NCI-H2171 treated with DMSO at 0.1 percent for 48 hours (cell line): ENCODE results near the gene LMBR1.
"Not testable (repeated sequence)": the region's sequence is repeated elsewhere in the genome, so short reads cannot be mapped to it uniquely, and the experiment has no call there.

Experiments
- DNase-seq: peaks from one replicate; lab custom pipeline; 2025; lab: John Stamatoyannopoulos, UW

The LMBR1 gene, protein sequence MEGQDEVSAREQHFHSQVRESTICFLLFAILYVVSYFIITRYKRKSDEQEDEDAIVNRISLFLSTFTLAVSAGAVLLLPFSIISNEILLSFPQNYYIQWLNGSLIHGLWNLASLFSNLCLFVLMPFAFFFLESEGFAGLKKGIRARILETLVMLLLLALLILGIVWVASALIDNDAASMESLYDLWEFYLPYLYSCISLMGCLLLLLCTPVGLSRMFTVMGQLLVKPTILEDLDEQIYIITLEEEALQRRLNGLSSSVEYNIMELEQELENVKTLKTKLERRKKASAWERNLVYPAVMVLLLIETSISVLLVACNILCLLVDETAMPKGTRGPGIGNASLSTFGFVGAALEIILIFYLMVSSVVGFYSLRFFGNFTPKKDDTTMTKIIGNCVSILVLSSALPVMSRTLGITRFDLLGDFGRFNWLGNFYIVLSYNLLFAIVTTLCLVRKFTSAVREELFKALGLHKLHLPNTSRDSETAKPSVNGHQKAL

DNA sequence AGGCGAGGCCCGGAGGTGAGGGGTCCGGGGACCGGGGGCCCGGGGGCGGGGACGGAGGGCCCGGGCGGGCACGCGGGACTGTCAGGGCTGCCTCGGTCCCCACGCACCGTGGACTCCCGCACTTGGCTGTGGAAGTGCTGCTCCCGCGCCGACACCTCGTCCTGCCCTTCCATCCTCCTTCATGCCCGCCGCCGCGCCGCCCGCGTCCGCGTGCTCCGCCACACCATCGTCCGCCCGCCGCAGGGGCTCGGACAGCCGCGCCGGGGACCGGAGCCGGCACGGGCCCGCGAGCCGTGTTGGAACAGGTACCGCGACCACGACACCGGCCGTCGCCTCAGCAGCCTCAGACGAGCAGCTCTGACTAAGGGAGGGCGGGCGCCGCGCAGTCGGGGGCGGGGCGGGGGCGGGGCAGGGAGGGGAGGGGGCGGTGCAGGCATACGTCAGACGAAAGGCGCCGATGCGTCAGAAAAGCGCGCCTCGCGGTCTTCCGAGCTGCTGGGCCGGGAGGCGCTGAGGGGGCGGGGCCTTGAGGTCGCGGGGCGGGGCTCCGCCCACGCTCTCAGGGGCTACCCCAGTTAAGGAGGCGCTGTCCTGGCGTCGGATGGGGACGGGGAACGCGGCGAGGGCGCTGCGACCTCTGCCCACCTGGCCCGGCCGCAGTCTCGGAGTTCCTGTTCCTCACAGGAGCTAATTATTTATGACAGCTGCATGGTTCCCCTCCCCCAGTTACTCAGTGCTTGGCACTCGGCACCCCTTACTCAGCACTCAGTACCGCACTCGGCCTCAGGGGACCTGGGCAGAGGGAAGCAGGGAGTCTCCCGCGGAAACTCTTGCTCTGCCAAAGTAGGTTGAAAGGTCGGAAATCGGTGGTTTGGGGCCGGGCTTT is at the start of gene LMBR1:
TSS of gene LMBR1 (minus strand) at position 363 of the 886 bp plus-strand sequence. CDS start at position 173, 190 bp downstream.
- DNase-seq = peak; percentile 93

DNA sequence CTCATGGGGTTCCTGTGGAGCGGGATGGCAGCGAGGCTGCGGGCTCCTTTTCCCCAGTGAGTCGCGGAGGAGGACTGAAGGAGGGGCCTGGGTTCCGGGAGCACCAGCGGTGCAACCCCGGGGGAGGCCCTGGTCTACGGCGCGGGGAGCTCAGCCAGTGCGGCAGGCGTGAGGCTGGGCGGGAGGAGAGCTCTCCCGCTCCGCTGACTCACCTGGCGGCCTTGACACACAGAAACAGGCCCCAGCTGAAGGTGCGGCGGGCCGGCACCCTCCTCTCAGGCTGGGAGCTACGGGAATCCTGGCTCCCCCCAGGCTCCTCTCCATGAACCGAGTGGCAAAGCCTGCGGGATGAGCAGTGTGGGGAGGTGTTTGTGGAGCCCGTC is 49.7 kb upstream of the LMBR1 start:
- DNase-seq = no peak

DNA sequence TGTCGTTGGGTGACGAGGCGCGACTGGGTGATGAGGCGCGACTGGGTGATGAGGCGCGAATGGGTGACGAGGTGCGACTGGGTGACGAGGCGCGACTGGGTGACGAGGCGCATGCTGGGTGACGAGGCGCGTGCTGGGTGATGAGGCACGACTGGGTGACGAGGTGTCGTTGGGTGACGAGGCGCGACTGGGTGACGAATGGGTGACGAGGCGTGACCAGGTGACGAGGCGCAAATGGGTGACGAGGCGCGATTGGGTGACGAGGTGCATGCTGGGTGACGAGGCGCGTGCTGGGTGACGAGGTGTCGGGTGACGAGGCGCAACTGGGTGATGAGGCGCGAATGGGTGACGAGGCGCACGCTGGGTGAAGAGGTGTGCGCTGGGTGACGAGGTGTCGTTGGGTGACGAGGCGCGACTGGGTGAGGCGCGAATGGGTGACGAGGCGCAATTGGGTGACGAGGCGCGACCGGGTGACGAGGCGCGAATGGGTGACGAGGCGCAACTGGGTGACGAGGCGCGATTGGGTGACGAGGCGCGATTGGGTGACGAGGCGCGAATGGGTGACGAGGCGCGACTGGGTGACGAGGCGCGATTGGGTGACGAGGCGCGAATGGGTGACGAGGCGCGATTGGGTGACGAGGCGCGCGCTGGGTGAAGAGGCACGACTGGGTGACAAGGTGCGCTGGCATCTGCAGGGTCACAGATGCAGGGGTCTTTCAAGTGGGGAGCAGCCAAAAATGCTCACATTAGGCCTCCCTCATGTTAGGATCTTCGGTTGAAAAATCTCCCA is 48.6 kb upstream of the LMBR1 start:
- DNase-seq = no peak

GRCh38 chr7:156940421-156941122 is 47.6 kb upstream of the LMBR1 start:
- DNase-seq = no peak

DNA sequence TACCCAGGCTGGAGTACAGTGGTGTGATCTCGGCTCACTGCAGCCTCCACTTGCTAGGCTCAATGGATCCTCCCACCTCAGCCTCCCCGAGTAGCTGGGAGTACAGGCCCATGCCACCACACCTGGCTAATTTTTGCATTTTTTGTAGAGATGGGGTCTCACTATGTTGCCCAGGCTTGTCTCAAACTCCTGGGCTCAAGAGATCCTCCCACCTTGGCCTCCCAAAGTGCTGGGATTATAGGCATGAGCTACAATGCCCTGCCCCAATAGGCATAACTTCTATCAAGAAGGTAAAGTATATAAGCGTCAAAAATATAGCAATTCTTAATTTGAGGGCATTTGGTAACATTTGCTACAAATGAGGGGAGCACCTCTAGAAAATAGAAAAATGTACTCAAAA is 43.8 kb upstream of the LMBR1 start:
- not testable (repeated sequence) for DNase-seq

DNA sequence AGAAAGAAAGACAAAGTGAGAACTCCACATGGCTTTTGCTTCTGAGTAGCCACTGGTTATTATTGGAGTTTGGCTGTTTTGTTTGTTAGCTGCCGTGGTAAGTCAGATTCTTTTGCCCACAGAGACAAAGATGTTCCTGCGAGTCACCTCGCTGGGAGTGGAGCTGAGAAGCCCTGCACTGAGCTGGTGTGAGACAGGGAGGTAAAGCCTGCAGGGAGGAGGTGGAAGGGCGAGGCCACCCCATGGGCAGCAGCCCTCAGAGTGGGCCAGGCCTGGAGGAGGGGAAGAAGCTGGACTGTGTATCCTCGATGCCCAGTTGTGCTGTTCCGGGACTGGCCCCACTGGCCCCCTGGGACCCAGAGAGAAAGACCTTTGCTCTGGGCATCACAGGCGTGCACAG is 42.3 kb upstream of the LMBR1 start:
- DNase-seq = no peak

DNA sequence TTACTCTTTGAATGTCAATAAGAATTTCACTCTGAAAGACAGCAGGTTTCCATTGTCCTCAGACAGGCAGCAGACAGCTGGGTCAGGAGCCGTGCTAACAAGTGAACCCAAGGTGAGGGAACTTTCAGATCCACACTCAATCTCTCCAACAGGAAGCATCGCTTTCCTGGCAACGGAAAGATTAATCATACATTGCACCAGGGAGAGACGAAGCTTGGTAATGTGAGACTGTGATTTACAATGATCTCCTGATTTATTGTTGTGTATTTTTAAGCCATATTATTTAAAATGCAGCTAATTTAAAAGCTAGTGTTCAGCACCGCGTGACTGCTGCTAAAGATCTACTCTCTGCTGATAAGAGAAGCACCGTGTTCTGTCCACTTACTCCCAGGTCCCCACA is 39.0 kb upstream of the LMBR1 start:
- DNase-seq = no peak

GRCh38 chr7:156929789-156930539 is 37.0 kb upstream of the LMBR1 start:
- DNase-seq = no peak

- no peak for DNase-seq
These were observed 35.4 kb upstream of the LMBR1 start for GRCh38 chr7:156928406-156928747.

- no peak for DNase-seq
These were observed 34.8 kb upstream of the LMBR1 start for GRCh38 chr7:156927571-156928405.

GRCh38 chr7:156925821-156926220 is 32.8 kb upstream of the LMBR1 start:
- DNase-seq = not testable (repeated sequence)

GRCh38 chr7:156922304-156922703 is 29.3 kb upstream of the LMBR1 start:
- DNase-seq = not testable (repeated sequence)

GRCh38 chr7:156920487-156921373 is 27.7 kb upstream of the LMBR1 start:
- DNase-seq = not testable (repeated sequence)

DNA sequence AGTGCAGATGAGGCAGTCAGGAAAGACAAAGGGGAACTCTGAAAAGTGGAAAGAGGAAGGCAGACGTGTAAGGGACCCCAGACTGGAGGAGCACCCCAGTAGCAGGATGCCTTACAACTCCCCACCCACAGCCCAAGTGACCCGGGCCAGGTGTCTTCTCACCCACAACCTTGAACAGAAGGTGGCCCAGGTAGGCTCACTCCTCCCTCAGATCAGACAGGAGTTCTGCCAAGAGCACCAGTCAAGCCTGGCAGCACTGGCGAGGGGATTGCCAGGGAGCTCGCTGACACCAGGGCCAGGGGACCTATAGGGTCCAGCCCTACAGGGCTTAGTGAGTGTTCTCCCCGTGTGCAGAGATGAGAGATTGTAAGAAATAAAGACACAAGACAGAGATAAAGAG is 27.1 kb upstream of the LMBR1 start:
- DNase-seq = no peak

GRCh38 chr7:156919132-156919713 is 26.2 kb upstream of the LMBR1 start:
- no peak for DNase-seq

DNA sequence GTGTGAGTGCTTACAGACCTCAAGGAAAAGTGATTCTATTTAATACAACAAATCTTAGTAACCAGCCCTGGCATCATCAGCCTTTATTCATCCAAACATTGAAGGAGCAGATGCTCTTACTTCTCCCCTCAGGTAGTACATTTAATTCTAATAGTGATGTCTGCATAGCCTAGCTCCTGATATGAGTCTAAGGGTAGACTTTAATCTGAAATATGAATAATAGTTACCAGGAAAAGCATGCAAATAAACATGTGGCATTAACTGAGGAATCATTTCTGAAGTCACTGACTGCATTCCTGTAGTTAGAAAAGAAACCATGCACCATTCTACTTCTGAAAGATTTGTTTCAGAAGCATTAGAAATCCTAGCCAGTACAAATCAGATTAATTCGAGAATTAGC is 25.7 kb upstream of the LMBR1 start:
- no peak for DNase-seq

- not testable (repeated sequence) for DNase-seq
These were observed 16.7 kb upstream of the LMBR1 start for GRCh38 chr7:156909574-156910252.

DNA sequence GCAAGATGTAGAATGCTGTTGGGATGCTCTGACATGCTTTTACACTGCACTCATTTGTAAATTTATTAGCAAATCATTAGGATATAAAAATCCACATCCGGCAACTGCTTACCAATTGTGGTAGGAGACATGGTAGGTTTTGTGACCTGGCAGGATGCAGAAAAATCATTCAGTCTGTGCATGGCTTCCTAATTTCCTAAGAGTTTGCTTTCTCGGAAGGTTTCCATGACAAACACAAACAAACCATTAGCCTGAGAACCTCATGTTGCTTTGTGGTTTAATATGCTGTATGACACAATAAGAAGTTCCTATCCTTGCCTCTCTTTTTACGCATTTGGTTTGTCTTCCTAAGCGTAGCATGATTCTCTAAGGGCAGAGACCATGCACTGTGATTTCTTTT is 14.7 kb upstream of the LMBR1 start:
- no peak for DNase-seq
